Measurements from ENCODE around the gene IL12RB1. TPM values are rescaled to one million over a fixed set of nuclear protein-coding genes. Genes with fewer than 3 reads are reported as not detected.

IL12RB1 gene
- total and polyA plus RNA-seq, 2 of the 8 experiments (the other 6 are each of a cell fraction or from before 2014, with no cell fraction given): 0.03 TPM; not detected in 1

DNA sequence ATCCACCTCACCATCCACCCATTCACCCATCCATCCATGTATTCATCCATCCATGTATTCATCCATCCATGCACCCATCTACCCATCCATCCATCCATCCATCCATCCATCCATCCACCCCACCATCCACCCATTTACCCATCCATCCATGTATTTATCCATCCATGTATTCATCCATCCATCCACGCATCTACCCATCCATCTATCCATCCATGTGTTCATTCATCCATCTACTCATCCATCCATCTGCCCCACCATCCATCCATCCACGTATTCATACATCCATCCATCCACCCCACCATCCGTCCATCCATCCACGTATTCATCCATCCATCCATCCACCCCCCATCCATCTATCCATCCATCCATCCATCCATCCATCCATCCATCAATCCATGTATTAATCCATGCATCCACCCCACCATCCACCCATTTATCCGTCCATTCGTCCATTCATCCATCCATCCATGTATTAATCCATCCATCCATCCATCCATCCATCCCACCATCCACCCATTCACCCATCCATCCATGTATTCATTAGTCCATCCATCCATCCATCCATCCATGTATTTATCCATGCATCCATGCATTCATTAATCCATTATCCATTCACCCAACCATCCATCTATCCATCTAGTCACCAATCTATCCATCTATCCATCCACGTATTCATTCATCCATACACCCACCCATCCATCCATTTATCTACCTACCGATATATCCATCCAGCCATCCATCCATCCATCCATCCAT is 2.6 kb downstream of the IL12RB1 start:
- no peaks in the 10 kb centered on the region for H3K79me1 ChIP-seq (ENCODE audit: low read depth, low read length)
- TF ChIP-seq CREB1 (IDR thresholded peaks at IDR 0.05) (no peak), TCF12 (IDR thresholded peaks at IDR 0.05; ENCODE audit: low read depth, low read length) (no peak), KDM4A (IDR thresholded peaks at IDR 0.05; ENCODE audit: low read depth, low read length, severe bottlenecking) (no peak), SIX5 (IDR thresholded peaks at IDR 0.05; ENCODE audit: low read depth, low read length) (no peak), FOSL1 (IDR thresholded peaks at IDR 0.05; ENCODE audit: insufficient read depth, low read depth, low read length) (no peak), BRCA1 (IDR thresholded peaks at IDR 0.05; ENCODE audit: low read depth, low read length) (no peak), EP300 (IDR thresholded peaks at IDR 0.05; ENCODE audit: borderline replicate concordance in 1 of 2, low read depth in 2 of 2, low read length in 2 of 2) (no peak), HDAC6 (IDR thresholded peaks at IDR 0.05; ENCODE audit: low read depth, low read length) (no peak), E2F6 (IDR thresholded peaks at IDR 0.05) (no peak), PHF8 (conservative IDR thresholded peaks at IDR 0.05; ENCODE audit: low read depth, low read length) (no peak), EZH2 (IDR thresholded peaks at IDR 0.05; ENCODE audit: low read depth, low read length, severe bottlenecking) (no peak)

More for the DNA sequence above, 2.6 kb downstream of the IL12RB1 start:
- no peak overlapping the region for H3K9ac ChIP-seq (replicated peaks in 1 of 4; ENCODE audit: extremely low read depth in 1 of 4, low read depth in 3 of 4, low read length in 3 of 4)
- no peak overlapping the region for H2BK12ac ChIP-seq (ENCODE audit: low read depth, low read length)
- 73 to 96% methylated on average over 3 to 8 of the region's 8 CpGs for WGBS, 2 experiments (ENCODE audit: extremely low coverage in 1 of 2, insufficient coverage in 1 of 2, insufficient read length in 1 of 2, insufficient replicate concordance in 2 of 2, low coverage in 1 of 2, low lambda C conversion rate in 2 of 2, missing lambda C conversion rate in 1 of 2)
- H4K8ac ChIP-seq (ENCODE audit: extremely low read depth, insufficient read depth, low read length): no peak overlapping the region
- H3K18ac ChIP-seq (ENCODE audit: extremely low read depth, low read length): no peak overlapping the region
- H3K4me3 ChIP-seq (ENCODE audit: extremely low read depth in 1 of 4, insufficient read depth in 2 of 4, low read depth in 3 of 4, low read length in 4 of 4): no peak overlapping the region
- H3K23ac ChIP-seq (ENCODE audit: insufficient read length): no peak overlapping the region
- no peaks in the 10 kb centered on the region for H3K79me2 ChIP-seq (ENCODE audit: control insufficient read depth in 1 of 2, insufficient read depth in 2 of 2, low read length in 2 of 2)
- peak overlapping the region; percentile 69 for H3K56ac ChIP-seq (replicated peaks; ENCODE audit: insufficient read length, low read depth, low read length)
- no peak overlapping the region for H2BK20ac ChIP-seq (ENCODE audit: low read length)
- no peak overlapping the region for H2BK15ac ChIP-seq (ENCODE audit: low read length)
- H3K27me3 ChIP-seq (replicated peaks in 1 of 4; ENCODE audit: control insufficient read depth in 3 of 4, extremely low read depth in 1 of 4, insufficient read depth in 3 of 4, low read length in 3 of 4): no peaks in the 10 kb centered on the region
- H3K4me2 ChIP-seq (ENCODE audit: insufficient read depth in 1 of 2, low read depth in 2 of 2, low read length in 2 of 2): no peak overlapping the region
- no peak overlapping the region for H4K91ac ChIP-seq (replicated peaks; ENCODE audit: insufficient read length, low read length)
- H3K23me2 ChIP-seq (ENCODE audit: low read depth, low read length): peaks cover 10% of the 10 kb centered on the region; the same call in 1 of the 2 replicates
- H3K27ac ChIP-seq (ENCODE audit: low read depth, low read length): no peak overlapping the region
- no peak overlapping the region for H2BK5ac ChIP-seq (ENCODE audit: low read depth, low read length)
- H3K4ac ChIP-seq (replicated peaks; ENCODE audit: insufficient read length, low read depth, low read length): no peak overlapping the region
- H4K5ac ChIP-seq (ENCODE audit: insufficient read length, low read depth, low read length): no peak overlapping the region
- H4K20me1 ChIP-seq (replicated peaks in 1 of 2; ENCODE audit: control insufficient read depth in 1 of 2, insufficient read depth in 2 of 2, low read length in 2 of 2): peaks cover 0 to 4% of the 10 kb centered on the region in 2 experiments
- ChIA-PET CTCF (ENCODE audit: partially characterized antibody) (no interaction called here), POLR2A (ENCODE audit: partially characterized antibody) (no interaction called here)
- H3K4me1 ChIP-seq (replicated peaks in 1 of 4; ENCODE audit: control insufficient read depth in 3 of 4, insufficient read depth in 4 of 4, low read length in 3 of 4): no peaks in the 10 kb centered on the region; a peak in 2 of 7 replicates
- no peak for FAIRE-seq
- H3K9me3 ChIP-seq (ENCODE audit: insufficient read depth in 2 of 2, low read depth in 1 of 2, low read length in 1 of 2): no peaks in the 10 kb centered on the region
- no peak overlapping the region for H2AK5ac ChIP-seq (ENCODE audit: low read depth, low read length)
- no peak for DNase-seq (ENCODE audit: low read depth in 1 of 2, low spot score in 2 of 2)
- H2AFZ ChIP-seq (ENCODE audit: low read length): no peak overlapping the region
- H3K36me3 ChIP-seq (ENCODE audit: control insufficient read depth in 2 of 4, insufficient read depth in 4 of 4, low read length in 3 of 4): no peaks in the 10 kb centered on the region
- no peak overlapping the region for H2BK120ac ChIP-seq (replicated peaks; ENCODE audit: low read depth, low read length)
- no peak overlapping the region for H3K14ac ChIP-seq (ENCODE audit: insufficient read length)
